ENCODE data around the gene DNM1L. TPM values are rescaled to one million over a fixed set of nuclear protein-coding genes. Genes with fewer than 3 reads are reported as not detected.

Gene DNM1L
- total RNA-seq, 1 experiment from 2014 or later: 79.8 TPM

DNA sequence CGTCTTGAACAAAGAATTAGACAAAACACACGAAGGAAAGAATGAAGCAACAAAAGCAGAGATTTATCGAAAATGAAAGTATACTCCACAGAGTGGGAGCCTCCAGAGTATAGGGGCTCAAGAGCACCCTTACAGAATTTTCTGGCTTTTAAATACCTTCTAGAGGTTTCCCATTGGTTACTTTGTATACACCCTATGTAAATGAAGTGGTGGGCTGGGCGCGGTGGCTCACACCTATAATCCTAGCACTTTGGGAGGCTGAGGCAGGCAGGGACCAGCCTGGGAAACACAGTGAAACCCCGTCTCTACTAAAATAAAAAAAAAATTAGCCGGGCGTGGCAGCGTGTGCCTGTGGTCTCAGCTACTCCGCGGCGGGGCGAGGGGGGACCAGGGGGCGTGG, 13.1 kb upstream of the DNM1L start:
- DNase-seq: no peak
- Mint-ChIP-seq H3K27ac (no peak overlapping the region), H3K4me1 (peaks cover 5 to 7% of the 10 kb centered on the region in 2 experiments; a peak in 3 of 4 replicates), H3K4me3 (no peak overlapping the region), H3K9me3 (peaks cover 13 to 17% of the 10 kb centered on the region in 2 experiments), H3K27me3 (ENCODE audit: low read depth) (no peaks in the 10 kb centered on the region), H3K36me3 (ENCODE audit: insufficient read depth in 1 of 3, low read depth in 3 of 3) (peaks cover 0 to 15% (median 3%) of the 10 kb centered on the region in 3 experiments; a peak in 3 of 7 replicates)
- Histone ChIP-seq H3K56ac (ENCODE audit: insufficient read length, low read depth, low read length) (no peak overlapping the region), H2BK12ac (ENCODE audit: insufficient read length, low read depth, low read length) (no peak overlapping the region), H3K14ac (ENCODE audit: insufficient read depth, low read length) (no peak overlapping the region), H2BK5ac (ENCODE audit: insufficient read length, low read length) (no peak overlapping the region), H3K9me3 (ENCODE audit: control insufficient read depth, low read depth, low read length) (no peaks in the 10 kb centered on the region), H2BK15ac (ENCODE audit: low read depth, low read length) (no peak overlapping the region), H4K8ac (replicated peaks; ENCODE audit: insufficient read length, low read depth, low read length) (no peak overlapping the region), H3K27ac (ENCODE audit: insufficient read length, low read depth, low read length) (no peak overlapping the region), H4K91ac (ENCODE audit: insufficient read length, low read depth, low read length) (no peak overlapping the region), H3K79me1 (ENCODE audit: insufficient read depth, low read depth, low read length, poor library complexity, severe bottlenecking) (no peaks in the 10 kb centered on the region), H2BK120ac (ENCODE audit: low read depth, low read length, poor library complexity, severe bottlenecking) (no peak overlapping the region), H3K4me2 (ENCODE audit: insufficient read depth, insufficient read length, low read length) (no peak overlapping the region), H3K23ac (ENCODE audit: insufficient read length, low read depth, low read length) (no peak overlapping the region), H4K5ac (ENCODE audit: insufficient read length, low read depth, low read length) (no peak overlapping the region), H2AK5ac (ENCODE audit: insufficient read length, low read length) (no peak overlapping the region), H3K4me1 (ENCODE audit: insufficient read depth, low read length) (no peaks in the 10 kb centered on the region), H3K23me2 (ENCODE audit: insufficient read length, low read depth, low read length, poor library complexity, severe bottlenecking) (no peaks in the 10 kb centered on the region), H3K9ac (ENCODE audit: extremely low read depth, insufficient read length, low read length) (no peak overlapping the region), H2AFZ (ENCODE audit: low read length) (no peak overlapping the region), H3K18ac (ENCODE audit: insufficient read length, low read depth, low read length) (no peak overlapping the region), H4K20me1 (ENCODE audit: control insufficient read depth, insufficient read depth, insufficient read length) (no peaks in the 10 kb centered on the region), H2BK20ac (ENCODE audit: low read depth, low read length, poor library complexity, severe bottlenecking) (no peak overlapping the region), H3K27me3 (ENCODE audit: insufficient read depth, low read length) (no peaks in the 10 kb centered on the region), H3T11ph (ENCODE audit: low read length) (no peak overlapping the region), H3K4ac (ENCODE audit: low read depth, low read length) (no peak overlapping the region), H3K79me2 (ENCODE audit: insufficient read depth, low read length) (no peaks in the 10 kb centered on the region)
- no peak for TF ChIP-seq CTCF (conservative IDR thresholded peaks at IDR 0.05)
- no CpG with 5 or more reads among the region's 14 CpGs for WGBS (ENCODE audit: extremely low coverage, insufficient read length, low lambda C conversion rate)

Measured in H9 (cell line).